ENCODE results near the gene COX6A2.
"Not testable (repeated sequence)": the region's sequence is repeated elsewhere in the genome, so short reads cannot be mapped to it uniquely, and the experiment has no call there.

The COX6A2 gene

GRCh38 chr16:31440516-31441184 is 12.5 kb upstream of the COX6A2 start:
- H3K36me3 Mint-ChIP-seq (ENCODE audit: low read depth) = no peaks in the 10 kb centered on the region
- H3K4me1 Mint-ChIP-seq = peaks cover 25% of the 10 kb centered on the region
- H3K9me3 Mint-ChIP-seq = no peaks in the 10 kb centered on the region
- peak overlapping the region in 2 of 3 experiments; percentile 1 to 12 for H3K27ac Mint-ChIP-seq
- no peaks in the 10 kb centered on the region for H3K27me3 Mint-ChIP-seq (ENCODE audit: low read depth)
- TF ChIP-seq CTCF (IDR thresholded peaks at IDR 0.05; ENCODE audit: unreplicated experiment in 3 of 3) = no peak
- peak overlapping the region; percentile 2 to 46 (median 37) for H3K4me3 Mint-ChIP-seq

- Mint-ChIP-seq H3K4me3 (peak overlapping the region in 1 of 3 experiments; percentile 73), H3K9me3 (no peaks in the 10 kb centered on the region), H3K4me1 (peaks cover 25% of the 10 kb centered on the region), H3K27me3 (ENCODE audit: low read depth) (no peaks in the 10 kb centered on the region), H3K27ac (peak overlapping the region in 1 of 3 experiments; percentile 14), H3K36me3 (ENCODE audit: low read depth) (no peaks in the 10 kb centered on the region)
- TF ChIP-seq CTCF (IDR thresholded peaks at IDR 0.05; ENCODE audit: unreplicated experiment in 3 of 3) = no peak
Observed at GRCh38 chr16:31439519-31439918, 11.4 kb upstream of the COX6A2 start.

GRCh38 chr16:31439023-31439422 is 10.9 kb upstream of the COX6A2 start:
- peaks cover 25% of the 10 kb centered on the region for H3K4me1 Mint-ChIP-seq
- not testable (repeated sequence) for H3K27me3 Mint-ChIP-seq (ENCODE audit: low read depth); H3K36me3 Mint-ChIP-seq (ENCODE audit: low read depth); H3K9me3 Mint-ChIP-seq
- H3K27ac Mint-ChIP-seq = peak overlapping the region in 1 of 3 experiments; percentile 14
- peak overlapping the region in 1 of 3 experiments; percentile 73 for H3K4me3 Mint-ChIP-seq

GRCh38 chr16:31438414-31438813 is 10.3 kb upstream of the COX6A2 start:
- no peak for TF ChIP-seq CTCF (IDR thresholded peaks at IDR 0.05; ENCODE audit: unreplicated experiment in 3 of 3)
- H3K4me1 Mint-ChIP-seq = peaks cover 25% of the 10 kb centered on the region
- H3K27ac Mint-ChIP-seq = no peak overlapping the region
- H3K36me3 Mint-ChIP-seq (ENCODE audit: low read depth) = no peaks in the 10 kb centered on the region
- no peaks in the 10 kb centered on the region for H3K9me3 Mint-ChIP-seq
- no peak overlapping the region for H3K4me3 Mint-ChIP-seq
- H3K27me3 Mint-ChIP-seq (ENCODE audit: low read depth) = no peaks in the 10 kb centered on the region

- no peak overlapping the region for H3K4me3 Mint-ChIP-seq
Observed at GRCh38 chr16:31436221-31437045, 8.3 kb upstream of the COX6A2 start.

More at GRCh38 chr16:31436221-31437045, 8.3 kb upstream of the COX6A2 start:
- no peak for TF ChIP-seq CTCF (IDR thresholded peaks at IDR 0.05; ENCODE audit: unreplicated experiment in 3 of 3)
- H3K27ac Mint-ChIP-seq = no peak overlapping the region
- no peaks in the 10 kb centered on the region for H3K9me3 Mint-ChIP-seq
- H3K27me3 Mint-ChIP-seq (ENCODE audit: low read depth) = peaks cover 1% of the 10 kb centered on the region
- peaks cover 16% of the 10 kb centered on the region for H3K4me1 Mint-ChIP-seq
- H3K36me3 Mint-ChIP-seq (ENCODE audit: low read depth) = no peaks in the 10 kb centered on the region

Data from nephron (organoid).